ENCODE data around the gene WDR76.

The WDR76 gene

DNA sequence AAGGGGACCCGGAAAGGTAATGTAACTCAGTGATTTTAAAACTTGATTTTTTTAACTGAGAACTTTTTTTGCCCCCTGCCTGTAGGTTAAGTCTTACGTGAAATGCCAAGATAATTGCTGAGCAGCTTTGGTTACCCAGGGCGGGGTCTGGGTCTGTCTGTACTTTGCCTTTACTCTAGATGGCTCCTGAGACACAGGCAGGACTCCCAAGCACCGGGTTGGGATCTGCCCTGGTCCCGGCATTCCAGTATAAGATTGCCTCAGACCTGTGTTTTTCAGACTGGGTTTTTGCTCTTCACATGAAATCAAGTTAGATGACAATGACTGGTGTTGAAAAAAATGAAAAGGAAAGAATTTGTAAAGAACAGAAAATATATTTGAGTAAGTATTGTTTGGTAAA is 40.3 kb downstream of the WDR76 start:
- no peak for TF ChIP-seq FOXK2 (IDR thresholded peaks at IDR 0.05)
- TF ChIP-seq ARNT (IDR thresholded peaks at IDR 0.05): no peak
- no peak for TF ChIP-seq SUZ12 (IDR thresholded peaks at IDR 0.05)
- no peak for TF ChIP-seq NFRKB (IDR thresholded peaks at IDR 0.05)
- no peak for TF ChIP-seq FOXM1 (IDR thresholded peaks at IDR 0.05; ENCODE audit: borderline replicate concordance)
- TF ChIP-seq L3MBTL2 (conservative IDR thresholded peaks at IDR 0.05): no peak
- no peak for TF ChIP-seq CTBP1 (IDR thresholded peaks at IDR 0.05; ENCODE audit: borderline replicate concordance)
- TF ChIP-seq ZNF384 (IDR thresholded peaks at IDR 0.05): no peak
- no peak for TF ChIP-seq FOXA1 (IDR thresholded peaks at IDR 0.05)
- TF ChIP-seq PKNOX1 (IDR thresholded peaks at IDR 0.05): no peak
- TF ChIP-seq HDGF (IDR thresholded peaks at IDR 0.05; ENCODE audit: borderline replicate concordance): no peak
- TF ChIP-seq SP1 (IDR thresholded peaks at IDR 0.05): no peak
- no peak for TF ChIP-seq ELF4 (IDR thresholded peaks at IDR 0.05)
- no peak for TF ChIP-seq LEF1 (IDR thresholded peaks at IDR 0.05; ENCODE audit: borderline replicate concordance)
- TF ChIP-seq TARDBP (IDR thresholded peaks at IDR 0.05): no peak
- no peak for TF ChIP-seq BHLHE40 (IDR thresholded peaks at IDR 0.05; ENCODE audit: borderline replicate concordance)
- POLR2A ChIA-PET: no interaction called here
- CTCF ChIA-PET: no interaction called here
- no peak for DNase-seq (ENCODE audit: extremely low spot score)

- ChIA-PET CTCF (interaction anchor here (0.6 kb wide), 1 partner anchor 56 kb away, joined by 3 read pairs; no protein-coding TSS in a partner anchor), POLR2A (no interaction called here)
- DNase-seq (ENCODE audit: extremely low spot score): no peak
- TF ChIP-seq FOXA1 (IDR thresholded peaks at IDR 0.05) (no peak), ARNT (IDR thresholded peaks at IDR 0.05) (no peak), LEF1 (IDR thresholded peaks at IDR 0.05; ENCODE audit: borderline replicate concordance) (no peak), ELF4 (IDR thresholded peaks at IDR 0.05) (no peak), FOXM1 (IDR thresholded peaks at IDR 0.05; ENCODE audit: borderline replicate concordance) (no peak), PKNOX1 (IDR thresholded peaks at IDR 0.05) (no peak), L3MBTL2 (conservative IDR thresholded peaks at IDR 0.05) (no peak), BHLHE40 (IDR thresholded peaks at IDR 0.05; ENCODE audit: borderline replicate concordance) (no peak), NFRKB (IDR thresholded peaks at IDR 0.05) (no peak), SP1 (IDR thresholded peaks at IDR 0.05) (no peak), FOXK2 (IDR thresholded peaks at IDR 0.05) (no peak), ZNF384 (IDR thresholded peaks at IDR 0.05) (no peak), SUZ12 (IDR thresholded peaks at IDR 0.05) (no peak), CTBP1 (IDR thresholded peaks at IDR 0.05; ENCODE audit: borderline replicate concordance) (no peak), HDGF (IDR thresholded peaks at IDR 0.05; ENCODE audit: borderline replicate concordance) (no peak), TARDBP (IDR thresholded peaks at IDR 0.05) (no peak)
Measured at GRCh38 chr15:43868406-43868805, 41.6 kb downstream of the WDR76 start.

GRCh38 chr15:43871835-43872234 is 45.0 kb downstream of the WDR76 start:
- CTCF ChIA-PET: no interaction called here
- TF ChIP-seq ELF4 (IDR thresholded peaks at IDR 0.05) (no peak), SUZ12 (IDR thresholded peaks at IDR 0.05) (no peak), FOXA1 (IDR thresholded peaks at IDR 0.05) (no peak), FOXM1 (IDR thresholded peaks at IDR 0.05; ENCODE audit: borderline replicate concordance) (no peak), ARNT (IDR thresholded peaks at IDR 0.05) (no peak), PKNOX1 (IDR thresholded peaks at IDR 0.05) (no peak), LEF1 (IDR thresholded peaks at IDR 0.05; ENCODE audit: borderline replicate concordance) (no peak), NFRKB (IDR thresholded peaks at IDR 0.05) (no peak)
- no peak for DNase-seq (ENCODE audit: extremely low spot score)
- POLR2A ChIA-PET: no interaction called here

- peak; percentile 56 for DNase-seq (ENCODE audit: extremely low spot score)
- POLR2A ChIA-PET: no interaction called here
- TF ChIP-seq ARNT (IDR thresholded peaks at IDR 0.05) (no peak), SP1 (IDR thresholded peaks at IDR 0.05) (no peak), BHLHE40 (IDR thresholded peaks at IDR 0.05; ENCODE audit: borderline replicate concordance) (no peak), L3MBTL2 (conservative IDR thresholded peaks at IDR 0.05) (no peak), CTBP1 (IDR thresholded peaks at IDR 0.05; ENCODE audit: borderline replicate concordance) (no peak), FOXA1 (IDR thresholded peaks at IDR 0.05) (no peak), ZNF384 (IDR thresholded peaks at IDR 0.05) (no peak), SUZ12 (IDR thresholded peaks at IDR 0.05) (no peak), FOXK2 (IDR thresholded peaks at IDR 0.05) (no peak), PKNOX1 (IDR thresholded peaks at IDR 0.05) (no peak), NFRKB (IDR thresholded peaks at IDR 0.05) (no peak), FOXM1 (IDR thresholded peaks at IDR 0.05; ENCODE audit: borderline replicate concordance) (no peak), TARDBP (IDR thresholded peaks at IDR 0.05) (no peak), HDGF (IDR thresholded peaks at IDR 0.05; ENCODE audit: borderline replicate concordance) (no peak), LEF1 (IDR thresholded peaks at IDR 0.05; ENCODE audit: borderline replicate concordance) (no peak), ELF4 (IDR thresholded peaks at IDR 0.05) (no peak)
- CTCF ChIA-PET: no interaction called here
Measured at GRCh38 chr15:43872416-43873020, 45.7 kb downstream of the WDR76 start.

- DNase-seq (ENCODE audit: extremely low spot score): no peak
- POLR2A ChIA-PET: no interaction called here
- CTCF ChIA-PET: no interaction called here
- TF ChIP-seq ELF4 (IDR thresholded peaks at IDR 0.05) (no peak), ARNT (IDR thresholded peaks at IDR 0.05) (no peak), FOXK2 (IDR thresholded peaks at IDR 0.05) (no peak), PKNOX1 (IDR thresholded peaks at IDR 0.05) (no peak), L3MBTL2 (conservative IDR thresholded peaks at IDR 0.05) (no peak), TARDBP (IDR thresholded peaks at IDR 0.05) (no peak), CTBP1 (IDR thresholded peaks at IDR 0.05; ENCODE audit: borderline replicate concordance) (no peak), SUZ12 (IDR thresholded peaks at IDR 0.05) (no peak)
Measured at GRCh38 chr15:43873651-43874050, 46.8 kb downstream of the WDR76 start.
